Caki2 (cell line): Measurements from ENCODE around the gene DNAH2. TPM values are rescaled to one million over a fixed set of nuclear protein-coding genes. Genes with fewer than 3 reads are reported as not detected.

Source experiments
- DNase-seq: peaks from one replicate; pipeline ENCODE4 v3.0.0-alpha.2; 2015; ENCODE audit warnings: low read depth
- in situ Hi-C: cut with HindIII; loops from 2 replicates; pipeline ENCODE4 v1.10.0; 2016; ENCODE audit warnings: low sequenced_read_pairs, low pct_unique_long_range_greater_than_20kb, mixed read lengths
- total RNA-seq: library from RNA; depleted of rRNA; stranded (reverse); fragments of >200 nt; shearing (Covaris generic); gene quantifications from 2 replicates; pipeline ENCODE4 v1.2.3, GENCODE V29; 2014; ENCODE audit warnings: low replicate concordance

DNAH2 gene
- total RNA-seq, 1 experiment from 2014 or later: 1.0 TPM

DNA sequence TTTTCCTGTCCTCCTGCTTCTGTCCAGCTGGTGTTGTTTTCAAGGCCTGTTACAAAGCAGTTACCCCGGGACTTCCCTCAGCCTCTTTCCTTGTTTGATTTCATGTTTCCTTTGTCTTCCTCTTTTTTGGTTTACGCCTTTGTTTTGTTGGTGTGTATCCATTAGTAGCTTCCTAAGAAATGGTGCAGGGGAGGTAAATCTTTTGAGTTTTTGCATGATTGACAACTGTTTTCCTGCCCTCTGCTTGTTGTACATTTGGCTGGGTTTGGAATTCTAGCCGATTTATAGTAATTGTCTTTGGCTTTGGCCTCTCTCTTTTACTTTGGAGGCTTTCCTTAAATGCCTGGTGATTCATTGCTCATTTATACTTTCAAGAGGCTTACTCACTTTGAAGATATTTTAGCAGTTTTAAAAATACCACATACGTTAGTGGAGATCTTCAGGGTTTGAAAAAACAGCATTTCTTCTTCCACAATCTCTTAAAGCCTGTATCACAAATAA, 32.8 kb downstream of the DNAH2 start:
- DNase-seq: peak; percentile 9
- in situ Hi-C loops: no loop called here

DNA sequence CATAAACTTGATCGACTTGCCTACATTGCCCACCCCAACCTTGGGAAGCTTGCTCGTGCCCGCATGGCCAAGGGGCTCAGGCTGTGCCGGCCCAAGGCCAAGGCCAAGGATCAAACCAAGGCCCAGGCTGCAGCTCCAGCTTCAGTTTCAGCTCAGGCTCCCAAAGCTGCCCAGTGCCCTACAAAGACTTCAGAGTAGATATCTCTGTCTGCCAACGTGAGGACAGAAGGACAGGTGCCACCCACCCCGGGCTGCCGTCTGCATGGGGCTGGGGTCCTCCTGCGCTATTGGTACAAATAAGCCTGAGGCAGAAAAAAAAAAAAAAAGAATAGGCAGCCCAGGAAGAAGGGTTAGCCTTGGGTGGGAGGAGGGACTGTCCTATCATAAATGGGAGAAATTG, 37.1 kb downstream of the DNAH2 start:
- in situ Hi-C loops: no loop called here
- DNase-seq: no peak

DNA sequence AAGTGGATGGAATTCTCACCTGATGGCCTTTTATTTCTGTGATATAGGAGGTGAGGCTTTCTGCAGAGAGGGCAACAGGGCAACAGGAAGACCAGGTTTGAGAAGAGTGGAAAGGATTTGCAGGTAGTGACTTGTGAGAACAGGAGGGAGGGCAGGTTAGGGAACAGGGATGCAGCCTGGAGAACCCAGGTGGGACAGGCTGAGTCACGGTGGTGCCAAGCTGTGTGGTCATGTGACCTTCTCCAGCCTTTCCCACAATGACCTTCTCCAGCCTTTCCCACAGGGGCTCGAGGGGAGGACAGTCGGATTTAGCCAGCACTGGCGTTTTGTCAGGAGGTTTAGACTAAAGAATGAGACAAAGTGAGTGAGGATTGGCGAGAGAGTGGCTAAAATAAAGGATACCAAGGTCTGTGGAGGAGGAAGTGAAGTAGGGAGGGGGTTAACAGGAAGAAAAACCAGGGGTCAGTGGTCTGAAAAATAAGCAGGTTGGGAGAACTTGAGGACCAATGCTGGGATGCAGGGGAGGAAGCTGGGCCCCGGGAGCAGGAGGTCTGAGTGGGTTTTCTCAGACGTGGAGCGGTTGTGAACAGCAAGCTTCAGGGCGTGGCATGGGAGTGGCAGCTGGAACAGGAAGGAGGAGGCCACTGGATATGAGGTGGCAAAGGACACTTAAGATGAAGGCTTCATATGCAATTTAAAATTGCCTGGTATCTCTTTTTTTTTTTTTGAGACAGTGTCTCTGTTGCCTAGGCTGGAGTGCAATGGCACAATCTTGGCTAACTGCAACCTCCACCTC, 37.7 kb downstream of the DNAH2 start:
- DNase-seq: no peak
- in situ Hi-C loops: no loop called here

DNA sequence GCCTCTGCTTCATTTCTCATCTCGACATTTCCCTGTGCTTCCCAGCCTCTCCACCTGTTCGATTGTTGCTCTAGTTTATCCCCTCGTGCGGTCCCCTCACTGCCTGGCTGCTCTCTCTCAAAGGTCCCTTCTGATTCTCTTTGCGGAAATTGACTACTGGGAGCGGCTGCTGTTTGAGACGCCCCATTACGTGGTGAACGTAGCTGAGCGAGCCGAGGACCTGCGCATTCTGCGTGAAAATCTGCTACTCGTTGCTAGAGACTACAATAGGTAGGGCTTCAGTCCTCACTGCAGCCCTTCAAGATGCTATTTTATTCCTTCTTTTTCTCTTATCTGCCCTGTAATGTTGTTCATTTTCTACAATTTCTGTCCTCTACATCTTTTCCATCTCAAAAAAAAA, 39.4 kb downstream of the DNAH2 start:
- no peak for DNase-seq
- in situ Hi-C loops: no loop called here

DNA sequence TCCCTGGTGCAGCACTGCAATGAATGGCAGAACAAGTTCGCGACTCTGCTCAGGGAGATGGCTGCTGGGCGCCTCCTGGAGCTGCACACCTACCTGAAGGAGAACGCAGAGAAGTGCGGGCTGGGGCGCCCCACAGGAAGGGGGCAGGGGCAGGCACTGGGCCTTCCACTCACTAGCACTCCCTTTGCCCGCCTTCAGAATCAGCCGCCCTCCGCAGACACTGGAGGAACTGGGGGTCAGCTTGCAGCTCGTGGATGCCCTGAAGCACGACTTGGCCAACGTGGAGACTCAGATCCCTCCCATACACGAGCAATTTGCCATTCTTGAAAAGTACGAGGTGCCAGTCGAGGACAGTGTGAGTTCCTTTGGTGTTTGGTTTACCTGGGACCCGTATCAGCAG, 46.4 kb downstream of the DNAH2 start:
- DNase-seq: no peak
- in situ Hi-C loops: no loop called here

DNA sequence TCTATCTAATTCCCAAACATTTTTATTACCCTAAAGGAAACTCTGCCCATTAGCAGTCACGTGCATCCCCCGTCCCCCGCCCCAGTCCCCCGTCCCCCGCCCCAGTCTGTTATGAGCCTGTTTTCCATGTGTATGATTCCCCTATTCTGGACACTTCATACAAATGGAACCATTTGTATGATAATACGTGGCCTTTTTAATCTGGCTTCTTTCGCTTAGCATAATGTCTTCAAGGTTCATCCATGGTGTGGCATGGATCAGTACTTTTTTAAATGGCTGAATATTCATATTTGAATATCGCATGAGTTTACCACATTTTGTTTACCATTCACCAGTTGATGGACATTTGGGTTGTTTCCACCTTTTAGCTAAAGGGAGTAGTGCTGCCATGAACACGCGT, 49.5 kb downstream of the DNAH2 start:
- DNase-seq: no peak
- in situ Hi-C loops: no loop called here

DNA sequence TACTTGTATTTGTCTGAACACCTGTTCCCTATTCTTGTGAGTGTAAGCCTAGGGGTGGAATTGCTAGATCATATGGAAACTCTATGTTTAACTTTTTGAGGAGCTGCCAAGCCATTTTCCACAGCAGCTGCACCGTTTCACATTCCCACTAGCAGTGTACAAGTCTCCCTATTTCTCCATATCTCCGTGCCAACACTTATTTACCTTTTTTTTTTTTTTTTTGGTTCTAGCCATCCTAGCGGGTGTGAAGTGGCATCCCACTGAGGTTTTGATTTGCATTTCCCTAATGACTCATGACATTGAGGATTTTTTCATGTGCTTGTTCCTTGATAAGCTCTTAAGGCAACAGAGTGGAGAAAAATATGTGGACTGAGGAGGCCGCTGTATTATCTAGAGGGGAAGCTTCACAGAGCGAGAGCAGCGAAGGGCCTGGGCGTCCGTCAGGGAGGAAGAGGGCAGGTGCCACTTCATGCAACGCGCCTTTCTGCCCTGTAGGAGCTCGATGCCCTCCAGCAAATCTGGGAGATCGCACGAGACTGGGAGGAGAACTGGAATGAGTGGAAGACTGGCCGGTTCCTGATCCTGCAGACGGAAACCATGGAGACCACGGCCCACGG, 50.0 kb downstream of the DNAH2 start:
- no peak for DNase-seq
- in situ Hi-C loops: no loop called here

DNA sequence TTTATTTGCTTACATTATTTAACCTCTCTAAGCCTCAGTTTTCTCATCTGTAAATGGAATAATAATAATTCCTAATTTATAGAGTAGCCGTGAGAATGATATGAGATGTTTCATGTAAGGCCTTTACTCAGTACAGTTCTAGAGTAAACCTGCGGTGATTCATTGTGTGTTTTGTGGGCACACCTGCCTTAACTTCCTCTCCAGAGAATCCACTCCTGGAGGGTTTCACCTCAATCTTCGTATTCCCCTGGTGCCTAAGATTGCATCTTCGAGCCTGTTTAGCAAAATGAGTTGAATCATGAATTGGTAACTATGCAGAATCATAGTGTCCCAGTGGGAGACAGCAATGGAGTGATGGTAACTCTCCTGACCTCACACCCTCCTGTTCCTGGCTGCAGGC, 52.3 kb downstream of the DNAH2 start:
- no peak for DNase-seq
- in situ Hi-C loops: no loop called here

DNA sequence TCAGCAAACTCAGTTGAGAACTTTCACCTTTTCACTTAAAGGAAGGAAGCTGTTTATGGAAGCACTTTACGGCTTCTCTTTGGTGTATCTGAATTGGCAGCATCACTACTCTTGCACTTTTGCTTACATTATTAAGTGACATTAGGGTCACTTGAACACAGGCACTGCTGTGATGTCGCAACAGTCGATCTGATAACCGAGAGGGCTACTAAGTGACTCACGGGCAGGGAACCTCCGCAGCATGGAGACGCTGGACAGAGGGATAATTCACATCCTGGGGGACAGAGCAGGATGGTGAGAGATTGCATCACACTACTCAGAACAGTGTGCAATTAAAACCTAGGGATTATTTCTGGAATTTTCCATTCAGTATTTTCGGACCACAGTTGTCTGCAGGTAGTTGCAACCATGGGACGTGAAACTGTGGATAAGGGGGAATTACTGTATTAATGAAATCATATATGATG, 56.5 kb downstream of the DNAH2 start:
- no peak for DNase-seq
- in situ Hi-C loops: no loop called here

DNA sequence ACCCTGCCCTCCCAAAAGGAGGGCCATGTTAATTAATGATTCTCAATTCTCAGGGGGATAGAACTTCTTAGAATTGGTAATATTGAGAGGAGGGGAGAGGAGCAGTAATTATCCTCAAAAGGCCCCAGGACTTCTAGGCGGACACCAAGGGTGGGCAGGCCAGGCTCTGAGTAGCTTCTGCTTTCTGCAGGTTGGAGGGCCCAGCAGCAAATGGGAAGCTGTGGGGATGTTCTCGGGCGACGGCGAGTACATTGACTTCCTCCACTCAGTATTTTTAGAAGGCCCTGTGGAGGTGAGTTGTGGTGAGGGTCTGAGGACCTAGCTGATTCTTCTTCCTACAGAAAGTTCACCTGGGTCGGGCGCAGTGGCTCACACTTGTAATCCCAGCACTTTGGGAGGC, 57.5 kb downstream of the DNAH2 start:
- DNase-seq: no peak
- in situ Hi-C loops: no loop called here

DNA sequence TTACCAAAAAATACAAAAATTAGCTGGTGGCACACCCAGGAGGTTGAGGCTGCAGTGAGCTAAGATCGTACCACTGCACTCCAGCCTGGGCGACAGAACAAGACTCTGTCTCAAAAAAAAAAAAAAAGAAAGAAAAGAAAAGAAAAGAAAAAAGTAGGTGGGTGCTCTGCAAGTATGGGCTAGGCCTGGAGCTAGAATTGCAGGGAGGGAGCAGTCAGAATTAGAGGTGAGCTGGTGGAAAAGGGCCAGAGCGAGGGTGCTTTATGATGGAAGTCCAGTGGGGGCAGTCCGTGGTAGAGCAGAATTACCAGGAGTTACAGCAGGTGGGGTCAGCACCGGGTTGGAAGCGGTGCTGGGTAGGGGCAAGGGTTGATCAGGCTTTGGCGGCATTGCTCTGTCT, 59.5 kb downstream of the DNAH2 start:
- no peak for DNase-seq
- in situ Hi-C loops: no loop called here

DNA sequence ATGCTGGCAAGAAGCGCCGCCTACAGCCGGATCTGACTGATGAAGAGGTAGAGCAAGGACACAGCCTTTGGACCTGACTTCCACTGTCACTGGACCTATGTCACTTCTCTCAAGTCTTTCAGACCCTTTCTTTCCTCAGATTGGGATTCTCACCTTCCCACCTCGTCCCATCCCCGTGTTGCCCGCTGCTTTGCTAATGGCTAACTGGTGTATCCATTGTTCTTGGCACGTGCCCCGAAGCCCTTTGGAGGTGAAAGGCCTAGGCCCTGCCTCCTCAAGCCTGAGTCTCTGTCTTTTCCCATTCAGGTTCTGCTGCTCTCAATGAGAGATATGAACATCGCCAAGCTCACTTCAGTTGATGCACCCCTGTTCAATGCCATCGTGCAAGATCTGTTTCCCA, 63.2 kb downstream of the DNAH2 start:
- in situ Hi-C loops: no loop called here
- no peak for DNase-seq

DNA sequence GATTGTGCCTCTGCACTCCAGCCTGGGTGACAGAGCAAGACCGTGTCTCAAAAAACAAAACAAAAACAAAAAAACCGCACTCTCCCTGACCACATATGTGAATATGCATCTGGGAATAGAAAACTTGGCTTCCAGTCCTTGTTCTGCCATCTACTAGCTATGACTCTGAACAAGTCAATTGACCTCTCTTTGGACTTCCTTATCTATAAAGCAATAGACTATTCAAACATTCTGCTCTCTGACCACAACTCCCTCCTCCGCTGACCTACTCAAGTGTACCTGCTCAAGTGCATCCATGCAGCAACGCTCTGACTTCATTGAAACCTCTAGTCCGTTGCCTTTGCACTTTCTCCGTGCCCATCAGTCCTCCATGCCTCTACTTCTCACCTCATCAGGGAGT, 63.9 kb downstream of the DNAH2 start:
- in situ Hi-C loops: no loop called here
- DNase-seq: peak; percentile 71

DNA sequence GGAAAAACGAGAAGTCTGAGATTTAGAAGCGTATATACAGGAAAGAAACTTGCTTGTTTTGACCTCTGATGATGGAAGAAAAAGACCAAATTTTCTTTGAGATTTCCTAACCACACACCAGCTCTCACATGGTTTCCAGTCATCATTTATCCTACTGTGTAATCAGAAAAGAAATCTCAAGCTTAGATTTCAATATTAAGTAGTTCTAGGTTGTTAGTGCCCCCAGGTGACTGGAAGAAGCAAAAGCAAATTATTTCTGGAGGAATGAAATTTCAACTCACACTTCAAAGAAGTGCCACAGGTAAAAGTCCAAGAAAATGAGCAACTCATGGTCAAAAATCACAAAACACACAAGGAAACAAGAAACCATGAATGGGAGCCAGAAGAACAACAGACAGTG, 64.7 kb downstream of the DNAH2 start:
- in situ Hi-C loops: no loop called here
- DNase-seq: no peak

DNA sequence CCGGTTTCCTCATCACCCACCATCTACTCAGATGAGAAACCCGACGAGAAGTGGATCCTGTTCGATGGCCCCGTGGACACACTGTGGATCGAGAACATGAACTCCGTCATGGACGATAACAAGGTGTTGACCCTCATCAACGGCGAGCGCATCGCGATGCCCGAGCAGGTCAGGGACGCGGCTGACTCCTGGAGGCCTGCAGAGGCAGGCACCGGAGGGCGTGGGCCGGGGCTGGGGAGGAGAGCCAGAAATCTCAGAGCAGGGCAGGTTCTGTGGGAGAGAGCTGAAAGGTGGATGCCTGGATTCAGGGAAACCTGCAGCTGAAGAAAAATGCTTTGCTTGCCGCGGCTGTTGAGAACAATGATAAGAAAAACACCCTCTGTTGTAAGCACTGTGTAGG, 69.3 kb downstream of the DNAH2 start:
- in situ Hi-C loops: no loop called here
- no peak for DNase-seq

DNA sequence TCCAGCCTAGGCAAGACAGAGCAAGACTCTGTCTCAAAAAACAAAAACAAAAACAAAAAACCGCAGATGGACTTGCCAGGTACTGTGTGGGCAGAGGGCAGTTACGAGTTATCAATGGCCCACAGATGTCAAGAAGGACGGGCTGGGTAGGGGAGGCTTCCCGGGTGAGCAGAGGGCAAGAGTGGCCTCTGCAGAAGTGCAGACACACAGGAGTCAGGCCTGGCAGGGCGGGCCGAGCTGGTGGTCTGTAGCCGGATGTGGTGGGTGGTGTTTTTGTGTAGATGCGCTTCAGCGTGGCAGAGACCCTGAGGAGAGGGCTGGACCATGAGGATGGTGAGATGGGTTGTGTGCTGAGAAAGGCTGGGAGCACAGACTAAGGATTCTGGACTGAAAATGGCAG, 71.6 kb downstream of the DNAH2 start:
- DNase-seq: no peak
- in situ Hi-C loops: no loop called here

DNA sequence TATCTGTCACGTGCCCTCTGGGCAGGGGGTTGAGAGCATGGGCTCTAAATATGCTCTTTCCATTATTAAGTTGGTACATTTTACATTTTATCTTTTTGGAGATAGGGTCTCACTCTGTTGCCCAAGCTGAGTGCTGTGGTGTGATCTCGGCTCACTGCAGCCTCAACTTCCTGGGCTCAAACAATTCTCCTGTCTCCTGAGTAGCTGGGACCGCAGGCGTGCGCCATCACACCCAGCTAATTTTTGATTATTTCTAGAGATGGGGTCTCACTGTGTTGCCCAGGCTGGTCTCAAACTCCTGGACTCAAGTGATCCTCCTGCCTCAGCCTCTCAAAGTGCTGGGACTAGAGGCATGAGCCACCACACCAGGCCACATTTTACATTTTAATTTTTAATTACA, 72.6 kb downstream of the DNAH2 start:
- DNase-seq: no peak
- in situ Hi-C loops: no loop called here

DNA sequence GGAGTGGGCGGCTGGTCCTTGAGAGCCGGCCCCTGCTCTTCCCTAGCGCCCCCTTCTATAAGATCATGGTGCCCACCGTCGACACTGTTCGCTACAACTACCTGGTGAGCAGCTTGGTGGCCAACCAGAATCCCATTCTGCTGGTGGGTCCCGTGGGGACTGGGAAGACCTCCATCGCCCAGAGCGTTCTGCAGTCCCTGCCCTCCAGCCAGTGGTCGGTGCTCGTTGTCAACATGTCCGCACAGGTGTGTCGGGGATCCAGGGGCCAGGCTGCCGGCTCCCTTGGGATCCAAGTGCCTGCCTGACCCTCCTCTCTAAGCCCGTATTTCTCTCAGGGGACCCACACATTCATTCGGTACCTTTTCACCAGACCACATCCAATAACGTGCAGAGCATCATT, 75.1 kb downstream of the DNAH2 start:
- in situ Hi-C loops: no loop called here
- no peak for DNase-seq

DNA sequence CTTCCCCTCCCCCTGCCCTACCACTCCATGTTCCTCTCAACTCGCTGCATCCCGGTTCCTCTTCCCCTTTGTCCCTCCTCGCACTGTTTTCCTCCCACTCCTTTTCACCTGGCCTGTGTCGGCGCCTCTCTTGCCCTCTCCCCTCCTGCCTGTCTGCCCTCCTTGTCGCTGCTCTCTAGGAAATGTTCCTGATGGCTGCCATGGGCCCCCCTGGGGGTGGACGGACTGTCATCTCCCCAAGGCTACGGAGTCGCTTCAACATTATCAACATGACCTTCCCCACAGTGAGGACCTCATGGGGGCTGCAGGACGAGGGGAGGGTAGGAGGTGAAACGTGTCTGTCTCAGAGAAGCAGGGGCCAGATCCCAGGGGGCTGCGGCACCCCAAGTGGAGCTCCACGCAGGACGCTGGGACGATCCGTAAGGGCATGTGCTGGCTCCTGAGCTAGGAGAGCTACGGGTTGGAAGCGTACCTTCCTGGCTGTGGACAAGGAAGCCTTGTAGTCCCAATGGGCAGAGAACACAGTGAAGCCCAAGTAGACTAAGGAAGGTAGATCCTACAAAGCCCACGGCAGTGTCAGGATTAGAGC, 76.6 kb downstream of the DNAH2 start:
- in situ Hi-C loops: no loop called here
- no peak for DNase-seq

DNA sequence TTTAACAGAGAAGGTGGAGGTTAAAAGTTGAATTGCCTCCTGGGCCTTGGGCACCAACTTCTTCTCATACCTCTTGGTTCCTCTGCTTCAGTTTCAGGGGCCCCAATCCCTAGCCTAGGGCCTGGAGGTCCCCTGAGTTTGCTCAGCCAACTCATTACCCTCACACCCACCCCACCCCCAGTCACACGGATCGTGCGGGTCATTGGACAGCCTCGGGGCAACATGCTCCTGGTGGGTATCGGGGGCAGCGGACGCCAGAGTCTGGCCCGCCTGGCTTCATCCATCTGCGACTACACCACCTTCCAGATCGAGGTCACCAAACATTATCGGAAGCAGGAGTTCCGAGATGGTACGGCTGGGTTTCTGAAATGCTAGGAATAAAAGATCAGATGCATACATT, 80.4 kb downstream of the DNAH2 start:
- in situ Hi-C loops: no loop called here
- DNase-seq: no peak
